A673 (cell line): Measurements from ENCODE around the gene DEF6. TPM values are rescaled to one million over a fixed set of nuclear protein-coding genes. Genes with fewer than 3 reads are reported as not detected.
A peak's percentile ranks its signal among the peaks of the same experiment; 100 is the strongest.

ENCODE experiments used
- BruUV-seq: library from RNA; stranded (reverse); fragments of 400-500 nt; replicated peaks from 2 replicates; lab custom pipeline; 2021; lab: Mats Ljungman, UMichigan
- CTCF ChIA-PET: fragments of 300-600 bp; sonication (Branson Sonifier 250); formaldehyde crosslinking; loops from one replicate; lab custom pipeline; 2022; ENCODE audit warnings: antibody characterized with exemption; lab: Charles Lee
- POLR2A ChIA-PET: fragments of 300-600 bp; sonication (Branson Sonifier 250); formaldehyde crosslinking; loops from one replicate; lab custom pipeline; 2022; ENCODE audit warnings: antibody characterized with exemption; ENCODE audit not compliant: low non-redundant PET; lab: Charles Lee
- DNase-seq: peaks from one replicate; pipeline ENCODE4 v3.0.0-alpha.2; 2015; ENCODE audit warnings: low spot score
- H3K27ac ChIP-seq: fragments of 200-600 bp; sonication (generic); 2 replicates; pipeline ENCODE4 v1.5.1; 2016; ENCODE audit warnings: mixed run types, low read depth, mild to moderate bottlenecking, mixed read lengths, antibody characterized with exemption, low read length; ENCODE audit not compliant: poor library complexity, severe bottlenecking
- H3K27me3 ChIP-seq: fragments of 200-600 bp; sonication (generic); replicated peaks from 2 replicates; pipeline ENCODE4 v1.6.1; 2017; ENCODE audit warnings: mixed run types, low read depth, mild to moderate bottlenecking, mixed read lengths, antibody characterized with exemption, low read length; ENCODE audit not compliant: insufficient read depth, poor library complexity
- H3K36me3 ChIP-seq: fragments of 200-600 bp; sonication (generic); 2 replicates; pipeline ENCODE4 v1.6.1; 2016; ENCODE audit warnings: mixed run types, mild to moderate bottlenecking, mixed read lengths, antibody characterized with exemption, low read length; ENCODE audit not compliant: insufficient read depth, poor library complexity, severe bottlenecking
- H3K4me1 ChIP-seq: fragments of 200-600 bp; sonication (generic); 2 replicates; pipeline ENCODE4 v1.6.1; 2017; ENCODE audit warnings: mixed run types, mild to moderate bottlenecking, mixed read lengths, antibody characterized with exemption, low read length; ENCODE audit not compliant: insufficient read depth, poor library complexity, severe bottlenecking
- H3K4me3 ChIP-seq: fragments of 200-600 bp; sonication (generic); 2 replicates; pipeline ENCODE4 v1.5.1; 2016; ENCODE audit warnings: low read depth, mixed run types, mild to moderate bottlenecking, mixed read lengths, low read length; ENCODE audit not compliant: poor library complexity, severe bottlenecking
- H3K9me3 ChIP-seq: fragments of 200-600 bp; sonication (generic); 2 replicates; pipeline ENCODE4 v1.6.1; 2016; ENCODE audit warnings: mixed run types, low read depth, mild to moderate bottlenecking, mixed read lengths, antibody characterized with exemption, low read length; ENCODE audit not compliant: poor library complexity, severe bottlenecking
- CTCF ChIP-seq: fragments of 300-800, 200-600 bp; sonication (generic); conservative IDR thresholded peaks from 2 replicates; pipeline ENCODE4 v1.5.1; 2017; ENCODE audit warnings: low read depth, mild to moderate bottlenecking, antibody characterized with exemption, low read length, moderate library complexity, mixed read lengths
- EZH2 ChIP-seq: fragments of 200-600 bp; sonication (generic); IDR thresholded peaks from 2 replicates; pipeline ENCODE4 v1.6.1; 2017; ENCODE audit warnings: borderline replicate concordance, low read depth, mild to moderate bottlenecking, mixed read lengths, antibody characterized with exemption, low read length; ENCODE audit not compliant: poor library complexity, severe bottlenecking
- intact Hi-C: fragments of 100-400 bp; cut with micrococcal nuclease; formaldehyde crosslinking; loops from one replicate; pipeline ENCODE4 v1.10.0; 2022; ENCODE audit not compliant: unreplicated experiment
- total RNA-seq: library from RNA; stranded (reverse); gene quantifications from 2 replicates; pipeline ENCODE4 v1.2.3, GENCODE V29; 2021

The DEF6 gene
- total RNA-seq, 1 experiment from 2014 or later = 0.37 TPM

GRCh38 chr6:35260591-35261570 is 36.7 kb upstream of the DEF6 start:
- intact Hi-C loops = no loop called here
- POLR2A ChIA-PET = no interaction called here
- CTCF ChIA-PET = no interaction called here
- no peaks in the 10 kb centered on the region for H3K9me3 ChIP-seq
- TSS peak; percentile 39 for BruUV-seq
- H3K27ac ChIP-seq = peak overlapping the region; percentile 92
- no peak for DNase-seq
- no peaks in the 10 kb centered on the region for H3K4me1 ChIP-seq
- H3K27me3 ChIP-seq = no peaks in the 10 kb centered on the region
- H3K4me3 ChIP-seq = peak overlapping the region; percentile 82
- no peaks in the 10 kb centered on the region for H3K36me3 ChIP-seq
- TF ChIP-seq CTCF (no peak), EZH2 (no peak)

- no peaks in the 10 kb centered on the region for H3K27me3 ChIP-seq
- DNase-seq = no peak
- no peaks in the 10 kb centered on the region for H3K36me3 ChIP-seq
- ChIA-PET CTCF (no interaction called here), POLR2A (no interaction called here)
- TF ChIP-seq EZH2 (no peak), CTCF (no peak)
- no peaks in the 10 kb centered on the region for H3K9me3 ChIP-seq
- BruUV-seq = no TSS peak
- intact Hi-C loops = no loop called here
- H3K4me1 ChIP-seq = no peaks in the 10 kb centered on the region
- no peak overlapping the region for H3K4me3 ChIP-seq
- no peak overlapping the region for H3K27ac ChIP-seq
Measured at GRCh38 chr6:35262596-35262995, 35.0 kb upstream of the DEF6 start.

- intact Hi-C loops = no loop called here
- no peak for TF ChIP-seq EZH2
- no peaks in the 10 kb centered on the region for H3K4me1 ChIP-seq
- H3K9me3 ChIP-seq = no peaks in the 10 kb centered on the region
- POLR2A ChIA-PET = no interaction called here
- no peak for DNase-seq
- H3K27me3 ChIP-seq = no peaks in the 10 kb centered on the region
- H3K4me3 ChIP-seq = no peak overlapping the region
- CTCF ChIA-PET = no interaction called here
- H3K27ac ChIP-seq = no peak overlapping the region
- no peaks in the 10 kb centered on the region for H3K36me3 ChIP-seq
- no TSS peak for BruUV-seq
Measured at GRCh38 chr6:35264550-35265274, 32.9 kb upstream of the DEF6 start.
